ENCODE results near the gene POLR1A. TPM values are rescaled to one million over a fixed set of nuclear protein-coding genes. Genes with fewer than 3 reads are reported as not detected.

POLR1A gene
- total and polyA plus RNA-seq, 7 experiments from 2014 or later: 2.9 to 44.4 (median 19.0) TPM

DNA sequence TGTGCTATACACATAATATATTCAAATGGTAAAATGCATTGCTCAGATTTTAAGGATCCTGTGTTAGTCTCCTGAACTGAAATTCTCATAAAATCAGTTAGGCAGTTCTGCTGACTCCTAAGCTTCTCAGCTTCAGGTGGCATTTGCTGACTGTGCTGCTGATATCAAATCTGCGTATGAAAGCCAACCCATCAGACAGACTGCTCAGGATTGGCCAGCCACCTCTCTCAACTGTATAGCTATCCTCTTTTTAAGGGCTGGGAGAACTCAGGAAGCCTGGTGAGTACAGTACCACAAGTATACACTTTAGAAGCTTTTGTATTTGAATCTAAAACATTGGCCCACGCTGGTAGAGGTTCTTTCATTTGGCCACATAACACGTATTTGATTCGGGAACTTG, 29.0 kb upstream of the POLR1A start:
- no peaks in the 10 kb centered on the region for H3K27me3 Mint-ChIP-seq
- H3K9me3 Mint-ChIP-seq: no peaks in the 10 kb centered on the region
- H3K9me3 ChIP-seq (ENCODE audit: control insufficient read depth in 2 of 3, low read length in 3 of 3): no peaks in the 10 kb centered on the region
- CTCF ChIA-PET: interaction anchor here (1.1 kb wide), 1 partner anchor 307 kb away, joined by 3 read pairs; no protein-coding TSS in a partner anchor
- H3K36me3 Mint-ChIP-seq: peaks cover 32 to 75% (median 51%) of the 10 kb centered on the region in 5 donors
- peak overlapping the region in 1 of 9 donors; percentile 25 for H3K27ac Mint-ChIP-seq
- DNase-seq (no peak), ATAC-seq (no peak)
- H3K27ac ChIP-seq (ENCODE audit: low read depth, low read length): no peak overlapping the region
- POLR2A ChIA-PET: interaction anchor here (0.6 to 1.5 kb wide), 2 partner anchors 29 to 35 kb away, joined by 3 to 4 read pairs; partner anchors contain the start of genes POLR1A and PTCD3
- H3K4me1 Mint-ChIP-seq: peaks cover 0 to 8% (median 0%) of the 10 kb centered on the region in 7 donors
- H3K4me1 ChIP-seq (ENCODE audit: control insufficient read depth in 2 of 2, insufficient read depth in 2 of 2, low read length in 2 of 2): no peaks in the 10 kb centered on the region
- no peak overlapping the region for H3K4me3 Mint-ChIP-seq
- no peak overlapping the region for H3K4me3 ChIP-seq (ENCODE audit: low read length)
- intact Hi-C loops (cut with micrococcal nuclease): no loop called here
- no peaks in the 10 kb centered on the region for H3K27me3 ChIP-seq (ENCODE audit: control insufficient read depth in 2 of 2, insufficient read depth in 2 of 2, low read length in 2 of 2)
- H3K36me3 ChIP-seq (ENCODE audit: control insufficient read depth in 2 of 3, insufficient read depth in 3 of 3, low read length in 3 of 3): peaks cover 32 to 97% (median 66%) of the 10 kb centered on the region in 3 experiments

DNA sequence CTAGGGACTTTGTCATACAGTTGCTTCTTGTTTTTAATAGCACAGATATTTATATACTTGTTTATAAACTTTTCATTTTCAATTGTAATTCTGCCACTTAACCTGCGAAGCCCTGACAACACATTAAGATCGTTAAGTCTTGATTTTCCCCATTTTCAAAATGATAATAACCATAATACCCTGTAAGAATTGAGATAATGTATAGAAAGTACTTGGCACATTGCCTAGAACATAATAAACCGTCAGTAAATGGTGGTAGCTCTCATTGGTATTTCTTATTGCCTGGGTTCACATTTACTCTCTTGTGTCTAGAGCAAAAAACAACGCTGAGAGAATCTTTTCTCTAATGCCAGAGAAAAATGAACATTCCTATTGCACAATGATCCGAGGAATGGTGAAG, 19.0 kb upstream of the POLR1A start:
- Mint-ChIP-seq H3K27me3 (no peaks in the 10 kb centered on the region), H3K4me1 (no peaks in the 10 kb centered on the region), H3K9me3 (no peaks in the 10 kb centered on the region), H3K4me3 (no peak overlapping the region), H3K27ac (no peak overlapping the region), H3K36me3 (peaks cover 0 to 62% (median 29%) of the 10 kb centered on the region in 5 donors)
- Histone ChIP-seq H3K4me3 (ENCODE audit: low read length) (no peak overlapping the region), H3K36me3 (ENCODE audit: control insufficient read depth in 2 of 3, insufficient read depth in 3 of 3, low read length in 3 of 3) (peaks cover 45 to 98% (median 67%) of the 10 kb centered on the region in 3 experiments), H3K27ac (ENCODE audit: low read depth, low read length) (no peak overlapping the region), H3K9me3 (ENCODE audit: control insufficient read depth in 2 of 3, low read length in 3 of 3) (no peaks in the 10 kb centered on the region), H3K4me1 (ENCODE audit: control insufficient read depth in 2 of 2, insufficient read depth in 2 of 2, low read length in 2 of 2) (no peaks in the 10 kb centered on the region), H3K27me3 (ENCODE audit: control insufficient read depth in 2 of 2, insufficient read depth in 2 of 2, low read length in 2 of 2) (no peaks in the 10 kb centered on the region)
- CTCF ChIA-PET: no interaction called here
- POLR2A ChIA-PET: no interaction called here
- intact Hi-C loops (cut with micrococcal nuclease): no loop called here
- ATAC-seq: no peak
- no peak for DNase-seq

DNA sequence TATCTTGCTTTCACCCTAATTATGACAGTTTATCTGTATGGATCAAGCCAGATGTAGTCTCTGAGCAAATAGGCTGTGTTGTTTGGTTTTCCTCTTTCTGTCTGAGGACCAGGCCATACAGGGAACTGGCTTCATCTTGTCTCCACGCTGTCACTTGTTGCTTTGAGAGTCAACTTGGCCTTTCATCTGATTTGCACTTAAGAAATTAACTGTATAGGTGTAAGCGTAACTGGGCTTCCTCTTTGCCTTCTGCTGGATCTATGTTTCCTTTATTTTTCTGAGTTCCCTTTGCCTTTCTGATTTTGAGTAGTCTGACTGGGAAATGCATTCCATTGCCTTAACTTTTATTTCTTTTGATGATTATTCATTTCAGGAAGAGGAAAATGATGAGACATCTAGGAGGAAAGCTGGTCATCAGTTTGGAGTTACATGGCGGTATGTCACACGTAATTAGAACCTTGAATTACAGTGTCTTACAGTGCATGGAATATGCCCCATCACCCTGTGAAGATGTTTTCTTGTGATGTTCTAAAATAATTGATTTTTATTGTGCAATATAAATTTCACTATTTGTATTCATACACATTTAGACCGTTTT, 17.7 kb upstream of the POLR1A start:
- intact Hi-C loops (cut with micrococcal nuclease): no loop called here
- DNase-seq: no peak
- Mint-ChIP-seq H3K27ac (no peak overlapping the region), H3K4me3 (no peak overlapping the region), H3K36me3 (peaks cover under 1 to 66% (median 33%) of the 10 kb centered on the region in 5 donors), H3K4me1 (peaks cover 0 to 2% (median 0%) of the 10 kb centered on the region in 7 donors), H3K9me3 (no peaks in the 10 kb centered on the region), H3K27me3 (no peaks in the 10 kb centered on the region)
- H3K4me1 ChIP-seq (ENCODE audit: control insufficient read depth in 2 of 2, insufficient read depth in 2 of 2, low read length in 2 of 2): no peaks in the 10 kb centered on the region
- no peaks in the 10 kb centered on the region for H3K27me3 ChIP-seq (ENCODE audit: control insufficient read depth in 2 of 2, insufficient read depth in 2 of 2, low read length in 2 of 2)
- ChIA-PET POLR2A (interaction anchor here (0.6 kb wide), 1 partner anchor 35 kb away, joined by 6 read pairs; no protein-coding TSS in a partner anchor), CTCF (no interaction called here)
- no peak overlapping the region for H3K27ac ChIP-seq (ENCODE audit: low read depth, low read length)
- no peaks in the 10 kb centered on the region for H3K9me3 ChIP-seq (ENCODE audit: control insufficient read depth in 2 of 3, low read length in 3 of 3)
- H3K36me3 ChIP-seq (ENCODE audit: control insufficient read depth in 2 of 3, insufficient read depth in 3 of 3, low read length in 3 of 3): peaks cover 45 to 98% (median 71%) of the 10 kb centered on the region in 3 experiments
- H3K4me3 ChIP-seq (ENCODE audit: low read length): no peak overlapping the region
- no peak for ATAC-seq

DNA sequence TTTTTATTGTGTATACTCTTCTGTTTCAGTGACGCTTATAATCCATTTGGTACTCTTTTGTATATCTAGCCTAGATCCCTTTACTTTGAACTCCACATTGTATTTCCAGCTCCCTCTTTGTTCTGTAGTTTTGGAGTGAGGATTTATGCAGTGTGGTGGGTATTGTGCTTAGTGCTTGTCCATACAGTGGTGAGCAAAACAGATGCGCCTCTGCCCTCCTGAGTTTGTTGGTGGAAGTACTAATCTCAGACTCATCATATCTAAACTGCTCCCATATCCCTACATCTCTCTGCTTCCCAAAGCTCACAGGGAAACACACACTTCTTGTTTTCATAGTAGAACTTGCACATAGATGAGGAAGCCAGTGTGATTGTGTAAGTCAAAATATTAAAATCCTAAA, 12.4 kb upstream of the POLR1A start:
- Histone ChIP-seq H3K36me3 (ENCODE audit: control insufficient read depth in 2 of 3, insufficient read depth in 3 of 3, low read length in 3 of 3) (peaks cover 40 to 97% (median 47%) of the 10 kb centered on the region in 3 experiments), H3K4me1 (ENCODE audit: control insufficient read depth in 2 of 2, insufficient read depth in 2 of 2, low read length in 2 of 2) (no peaks in the 10 kb centered on the region), H3K4me3 (ENCODE audit: low read length) (no peak overlapping the region), H3K27ac (ENCODE audit: low read depth, low read length) (no peak overlapping the region), H3K9me3 (ENCODE audit: control insufficient read depth in 2 of 3, low read length in 3 of 3) (no peaks in the 10 kb centered on the region), H3K27me3 (ENCODE audit: control insufficient read depth in 2 of 2, insufficient read depth in 2 of 2, low read length in 2 of 2) (no peaks in the 10 kb centered on the region)
- intact Hi-C loops (cut with micrococcal nuclease): no loop called here
- Mint-ChIP-seq H3K9me3 (peaks cover 0 to 2% (median 0%) of the 10 kb centered on the region in 11 donors), H3K4me1 (peaks cover 5 to 19% (median 9%) of the 10 kb centered on the region in 7 donors), H3K27ac (no peak overlapping the region), H3K27me3 (no peaks in the 10 kb centered on the region), H3K36me3 (peaks cover 10 to 56% (median 30%) of the 10 kb centered on the region in 5 donors), H3K4me3 (no peak overlapping the region)
- ChIA-PET CTCF (no interaction called here), POLR2A (interaction anchor here (1.2 kb wide), 1 partner anchor 11 kb away, joined by 3 read pairs; no protein-coding TSS in a partner anchor)
- no peak for ATAC-seq
- no peak for DNase-seq

DNA sequence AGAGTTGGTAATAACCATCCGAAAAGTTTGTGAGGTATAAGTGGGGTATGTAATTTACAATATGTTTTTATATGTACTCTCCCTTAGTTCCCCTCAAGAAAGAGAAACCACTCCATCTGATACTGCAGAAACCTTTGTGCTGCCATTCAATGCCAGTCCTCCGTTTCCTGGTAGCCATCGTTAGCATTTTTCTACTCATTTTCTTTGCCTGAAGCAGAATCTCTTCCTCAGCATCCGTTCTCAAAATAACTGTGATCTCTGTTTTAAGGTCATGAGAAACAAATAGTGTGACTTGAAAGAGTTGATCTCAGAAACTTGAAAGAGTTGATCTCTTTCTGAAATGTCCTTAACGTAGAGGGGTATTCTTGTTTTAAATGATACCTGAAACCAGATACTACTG, 1.3 kb upstream of the POLR1A start:
- CTCF ChIA-PET: interaction anchor here (1.5 kb wide), 1 partner anchor 218 kb away, joined by 5 read pairs; the partner anchor contains the start of gene ST3GAL5

DNA sequence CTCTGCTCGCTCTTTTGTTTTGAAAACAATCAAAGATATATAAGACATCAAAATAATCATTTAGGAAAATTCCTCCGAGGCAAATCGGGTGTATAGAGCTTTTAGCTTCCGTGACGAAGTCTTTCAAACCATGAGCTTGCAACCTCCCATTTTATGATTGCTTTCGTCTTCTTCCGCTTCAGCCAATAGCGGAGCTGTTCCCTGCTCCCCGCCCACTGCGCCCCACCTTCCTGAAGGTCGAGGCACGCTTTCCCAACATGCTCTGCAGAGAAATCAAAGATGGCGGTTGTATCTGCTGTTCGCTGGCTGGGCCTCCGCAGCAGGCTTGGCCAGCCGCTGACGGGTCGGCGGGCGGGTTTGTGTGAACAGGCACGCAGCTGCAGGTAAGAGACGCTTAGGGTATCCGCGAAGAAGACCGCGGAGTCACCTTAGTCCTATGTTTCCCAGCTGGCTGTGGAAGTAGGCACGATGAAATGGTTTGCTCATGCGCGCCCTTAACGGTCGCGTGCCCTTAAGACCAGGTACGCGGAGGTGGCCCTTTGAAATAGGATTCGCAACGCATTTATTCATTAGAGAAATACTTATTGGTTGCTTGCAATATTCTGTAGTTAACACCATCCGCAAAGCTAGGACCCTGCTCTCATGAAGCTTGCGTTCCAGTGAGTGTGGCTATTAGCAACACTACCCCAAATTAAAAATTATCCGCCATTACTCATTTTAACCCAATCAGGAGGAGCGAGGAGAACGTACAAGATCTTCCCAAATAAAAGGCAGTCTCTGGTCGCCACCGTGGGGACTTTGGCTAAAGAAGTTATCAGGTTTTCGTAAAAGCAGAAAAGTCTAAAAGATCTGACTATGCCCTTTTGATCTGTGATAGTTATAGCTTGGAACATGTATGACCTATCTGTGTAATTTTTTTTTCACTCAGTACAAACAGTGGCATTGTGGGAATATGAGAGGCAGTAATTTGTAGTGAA, 571 bp upstream of the POLR1A start, which contains the start of gene PTCD3:
PTCD3 (plus strand) TSS at position 267 of the 977 bp plus-strand sequence; CDS start at position 280, 13 bp downstream.
- Mint-ChIP-seq H3K27me3 (no peaks in the 10 kb centered on the region), H3K36me3 (peaks cover 4 to 36% (median 26%) of the 10 kb centered on the region in 5 donors), H3K27ac (peak within 1 kb of the TSS; percentile 95 to 100 (median 99)), H3K4me1 (peaks cover 39 to 90% (median 82%) of the 10 kb centered on the region in 7 donors), H3K4me3 (peak within 1 kb of the TSS; percentile 90 to 97 (median 92)), H3K9me3 (peaks cover 0 to 3% (median 0%) of the 10 kb centered on the region in 11 donors)
- Histone ChIP-seq H3K4me3 (ENCODE audit: low read length) (peak within 1 kb of the TSS; percentile 95), H3K4me1 (ENCODE audit: control insufficient read depth in 2 of 2, insufficient read depth in 2 of 2, low read length in 2 of 2) (peaks cover 20 to 28% of the 10 kb centered on the region in 2 donors), H3K27me3 (ENCODE audit: control insufficient read depth in 2 of 2, insufficient read depth in 2 of 2, low read length in 2 of 2) (no peaks in the 10 kb centered on the region), H3K36me3 (ENCODE audit: control insufficient read depth in 2 of 3, insufficient read depth in 3 of 3, low read length in 3 of 3) (peaks cover 6 to 21% (median 11%) of the 10 kb centered on the region in 3 experiments), H3K9me3 (ENCODE audit: control insufficient read depth in 2 of 3, low read length in 3 of 3) (no peaks in the 10 kb centered on the region), H3K27ac (ENCODE audit: low read depth, low read length) (peak within 1 kb of the TSS; percentile 86)
- ATAC-seq (peak; percentile 96), DNase-seq (peak in 8 of 9 donors; percentile 72 to 96 (median 94))
- POLR2A ChIA-PET: interaction anchor here (0.5 to 2.3 kb wide), 27 partner anchors 8 to 1375 kb away, joined by 3 to 17 read pairs (median 4); partner anchors contain the start of genes IMMT, KDM3A, MRPL35 and ST3GAL5
- intact Hi-C loops (cut with micrococcal nuclease): loop anchor here (1.0 to 10.0 kb wide), 17 partner anchors 67 to 752 kb away; partner anchors contain the start of genes ELMOD3 (in 2 of the 2), IMMT (in 2 of the 2), KDM3A (in 2 of the 2) and MRPL35 (in 2 of the 2)
- CTCF ChIA-PET: interaction anchor here (0.6 to 1.5 kb wide), 3 partner anchors 89 to 275 kb away, joined by 3 to 5 read pairs (median 3); partner anchors contain the start of genes IMMT and ST3GAL5

More for the DNA sequence above, 1.3 kb upstream of the POLR1A start:
- Mint-ChIP-seq H3K4me1 (peaks cover 39 to 85% (median 75%) of the 10 kb centered on the region in 7 donors), H3K27me3 (no peaks in the 10 kb centered on the region), H3K36me3 (peaks cover 4 to 33% (median 26%) of the 10 kb centered on the region in 5 donors), H3K9me3 (peaks cover 0 to 3% (median 0%) of the 10 kb centered on the region in 11 donors), H3K4me3 (peak overlapping the region; percentile 90 to 97 (median 92)), H3K27ac (peak overlapping the region; percentile 71 to 100 (median 98))
- Histone ChIP-seq H3K36me3 (ENCODE audit: control insufficient read depth in 2 of 3, insufficient read depth in 3 of 3, low read length in 3 of 3) (peaks cover 6 to 21% (median 11%) of the 10 kb centered on the region in 3 experiments), H3K4me1 (ENCODE audit: control insufficient read depth in 2 of 2, insufficient read depth in 2 of 2, low read length in 2 of 2) (peaks cover 20 to 28% of the 10 kb centered on the region in 2 donors), H3K9me3 (ENCODE audit: control insufficient read depth in 2 of 3, low read length in 3 of 3) (no peaks in the 10 kb centered on the region), H3K4me3 (ENCODE audit: low read length) (peak overlapping the region; percentile 95), H3K27me3 (ENCODE audit: control insufficient read depth in 2 of 2, insufficient read depth in 2 of 2, low read length in 2 of 2) (no peaks in the 10 kb centered on the region), H3K27ac (ENCODE audit: low read depth, low read length) (peak overlapping the region; percentile 86)
- POLR2A ChIA-PET: interaction anchor here (0.8 to 2.3 kb wide), 7 partner anchors 8 to 512 kb away, joined by 3 to 17 read pairs (median 4); partner anchors contain the start of gene KDM3A
- no peak for DNase-seq
- intact Hi-C loops (cut with micrococcal nuclease): loop anchor here (2.0 to 10.0 kb wide), 7 partner anchors 68 to 685 kb away; partner anchors contain the start of genes USP39 (in 2 of the 2), C2orf68 (in 1 of the 2), CHMP3 (in 1 of the 2) and RNF103 (in 1 of the 2)
- no peak for ATAC-seq
